Bone marrow (tissue), 2 donors: ENCODE measurements around the gene DOP1A.
A peak's percentile ranks its signal among the peaks of the same experiment; 100 is the strongest.

Source experiments
- DNase-seq, 2 donors: peaks; one replicate each; lab custom pipeline; 2025; lab: John Stamatoyannopoulos, UW

DOP1A gene

DNA sequence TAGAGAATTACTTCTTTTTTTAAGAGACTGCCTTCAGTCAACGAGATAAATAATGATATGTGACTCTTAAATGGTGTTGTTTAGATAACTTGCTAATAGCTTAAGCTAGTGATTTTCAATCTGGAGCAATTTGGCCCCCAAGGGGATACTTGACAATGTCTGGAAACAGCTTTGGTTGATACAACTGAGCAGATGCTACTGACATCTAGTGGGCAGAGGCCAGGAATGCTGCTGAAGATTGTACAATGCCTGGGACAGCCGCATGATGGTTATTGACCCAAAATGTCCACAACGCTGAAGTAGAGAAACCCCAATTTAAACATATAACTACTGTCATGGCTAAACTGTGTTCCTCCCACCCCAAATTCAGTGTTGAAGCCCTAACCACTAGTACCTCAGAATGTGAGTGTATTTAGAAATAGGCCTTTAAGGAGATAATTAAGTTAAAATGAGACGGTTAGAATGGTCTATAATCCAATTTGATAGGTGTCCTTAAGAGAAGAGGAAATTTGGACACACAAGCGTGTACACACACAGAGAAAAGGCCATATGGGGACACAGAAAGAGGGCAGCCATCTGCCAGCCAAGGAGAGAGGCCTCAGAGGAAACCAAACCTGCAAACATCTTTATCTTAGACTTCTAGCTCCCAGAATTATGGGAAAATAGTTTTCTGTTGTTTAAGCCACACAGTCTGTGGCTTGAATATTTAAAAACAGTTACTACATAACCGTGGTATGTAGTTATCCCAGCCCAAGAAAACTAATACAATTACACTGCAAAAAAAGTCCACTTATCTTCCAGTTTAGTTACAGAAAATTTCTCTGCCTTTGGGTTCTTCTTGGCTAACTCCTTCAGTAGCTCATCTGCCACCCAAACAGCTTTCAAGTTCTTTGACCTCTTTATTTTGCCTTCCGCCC is 147.9 kb downstream of the DOP1A start:
- peak in 1 of 2 donors; percentile 22 for DNase-seq

DNA sequence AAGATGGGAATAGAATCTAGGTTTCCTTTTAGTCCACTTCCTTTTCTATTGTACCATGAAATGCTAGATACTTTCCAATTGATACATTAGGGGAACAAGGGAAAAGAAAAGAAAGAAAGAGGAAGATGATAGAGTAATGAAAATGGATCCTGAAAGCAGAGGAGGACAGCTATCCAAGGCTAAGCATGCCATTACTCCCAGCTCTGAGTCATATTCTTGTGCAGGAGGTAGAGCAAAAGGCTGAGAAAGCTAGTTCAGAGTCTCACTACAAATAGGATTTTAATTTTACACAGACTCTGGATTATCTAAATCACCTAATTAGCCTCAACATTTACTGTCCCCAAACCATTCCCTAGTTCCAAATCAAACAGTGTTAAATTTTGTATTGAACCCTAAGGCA is 149.3 kb downstream of the DOP1A start:
- DNase-seq = no peak
